Testis (tissue), 3 donors: Measurements from ENCODE around the gene CLIP4. TPM values are rescaled to one million over a fixed set of nuclear protein-coding genes. Genes with fewer than 3 reads are reported as not detected.

ENCODE experiments used
- DNase-seq: peaks from one replicate; pipeline ENCODE4 v3.0.0-alpha.2; 2019
- H3K27ac ChIP-seq, 2 donors: fragments of 200-600 bp; sonication (generic); one replicate each; pipeline ENCODE4 v1.5.1; 2019
- H3K27me3 ChIP-seq: fragments of 200-600 bp; sonication (generic); one replicate; pipeline ENCODE4 v1.5.1; 2019
- H3K36me3 ChIP-seq: fragments of 200-600 bp; sonication (generic); one replicate; pipeline ENCODE4 v1.5.1; 2017; ENCODE audit warnings: low read depth; ENCODE audit errors: missing control alignments
- H3K4me1 ChIP-seq: fragments of 200-600 bp; sonication (generic); one replicate; pipeline ENCODE4 v1.5.1; 2019
- H3K4me3 ChIP-seq, 2 donors: fragments of 200-600 bp; sonication (generic); one replicate each; pipeline ENCODE4 v1.5.1; 2017 to 2019
- H3K9me3 ChIP-seq: fragments of 200-600 bp; sonication (generic); one replicate; pipeline ENCODE4 v1.5.1; 2017
- CTCF ChIP-seq, 3 experiments: fragments of 450-650 bp in 2 of 3; fragments of 200-600 bp in 1 of 3; sonication (generic) in 1 of 3; IDR thresholded peaks; one replicate each; pipeline ENCODE4 v1.5.1; 2016 to 2019; ENCODE audit warnings: antibody characterized with exemption in 3 of 3, mild to moderate bottlenecking in 2 of 3, moderate library complexity in 1 of 3
- POLR2A ChIP-seq: fragments of 450-650 bp; IDR thresholded peaks from one replicate; pipeline ENCODE4 v1.6.1; 2017; ENCODE audit warnings: antibody characterized with exemption, mild to moderate bottlenecking, moderate library complexity
- WGBS, 2 donors: methylation state at CpG; one replicate each; pipeline ENCODE4 v1.1.5; 2018; 5-methylcytosine and 5-hydroxymethylcytosine counted together
- intact Hi-C: fragments of 100-400 bp; cut with DNase I; formaldehyde crosslinking; loops from one replicate; pipeline ENCODE4 v1.15.1; 2023; ENCODE audit warnings: low total_unique reads
- polyA plus RNA-seq: library from polyadenylated mRNA; stranded (reverse); fragments of 350-450 nt; fragmentation: Illumina TruSeq; extraction: RNeasy Lipid Tissue Mini Kit (QIAGEN cat#74804); gene quantifications from one replicate; pipeline ENCODE4 v1.2.3, GENCODE V29; 2014; ENCODE audit warnings: low read depth, low replicate concordance; ENCODE audit not compliant: insufficient read depth
- total RNA-seq, 2 donors: library from RNA; depleted of rRNA; stranded (reverse); fragments of >200 nt; gene quantifications; one replicate each; pipeline ENCODE4 v1.2.3, GENCODE V29; 2016

The CLIP4 gene
- total and polyA plus RNA-seq, 3 donors from 2014 or later: 38.2 to 54.3 (median 43.1) TPM

GRCh38 chr2:29192526-29192925, 77.3 kb downstream of the CLIP4 start:
- no peak overlapping the region for H3K4me3 ChIP-seq
- intact Hi-C loops: no loop called here
- TF ChIP-seq CTCF (IDR thresholded peaks at IDR 0.05): no peak
- no peak for TF ChIP-seq POLR2A
- no peaks in the 10 kb centered on the region for H3K27me3 ChIP-seq
- H3K4me1 ChIP-seq: no peaks in the 10 kb centered on the region
- no peaks in the 10 kb centered on the region for H3K36me3 ChIP-seq
- H3K9me3 ChIP-seq: no peaks in the 10 kb centered on the region
- 84 to 87% methylated on average over 3 of the region's 3 CpGs for WGBS, 2 donors
- H3K27ac ChIP-seq: no peak overlapping the region
- no peak for DNase-seq

GRCh38 chr2:29193111-29193510, 77.9 kb downstream of the CLIP4 start:
- no peaks in the 10 kb centered on the region for H3K36me3 ChIP-seq
- no peak for DNase-seq
- TF ChIP-seq POLR2A: no peak
- TF ChIP-seq CTCF (IDR thresholded peaks at IDR 0.05): no peak
- no peak overlapping the region for H3K4me3 ChIP-seq
- H3K9me3 ChIP-seq: no peaks in the 10 kb centered on the region
- 78 to 79% methylated on average over 12 of the region's 12 CpGs for WGBS, 2 donors
- intact Hi-C loops: no loop called here
- H3K27me3 ChIP-seq: no peaks in the 10 kb centered on the region
- H3K27ac ChIP-seq: no peak overlapping the region
- no peaks in the 10 kb centered on the region for H3K4me1 ChIP-seq

- Histone ChIP-seq H3K36me3 (no peaks in the 10 kb centered on the region), H3K27ac (no peak overlapping the region), H3K27me3 (no peaks in the 10 kb centered on the region), H3K9me3 (no peaks in the 10 kb centered on the region), H3K4me3 (no peak overlapping the region), H3K4me1 (no peaks in the 10 kb centered on the region)
- WGBS, 2 donors: 46 to 68% methylated on average over 6 to 7 of the region's 7 CpGs
- DNase-seq: no peak
- intact Hi-C loops: no loop called here
- TF ChIP-seq POLR2A (no peak), CTCF (IDR thresholded peaks at IDR 0.05) (no peak)
Observed at GRCh38 chr2:29193681-29194080, 78.5 kb downstream of the CLIP4 start.

- intact Hi-C loops: no loop called here
- Histone ChIP-seq H3K4me1 (no peaks in the 10 kb centered on the region), H3K36me3 (no peaks in the 10 kb centered on the region), H3K27me3 (no peaks in the 10 kb centered on the region), H3K27ac (no peak overlapping the region), H3K9me3 (no peaks in the 10 kb centered on the region), H3K4me3 (no peak overlapping the region)
- DNase-seq: no peak
- WGBS, 2 donors: 59 to 68% methylated on average over 8 of the region's 8 CpGs
- TF ChIP-seq POLR2A (no peak), CTCF (IDR thresholded peaks at IDR 0.05) (no peak)
Observed at GRCh38 chr2:29195796-29196195, 80.6 kb downstream of the CLIP4 start.
